K562 (cell line): ENCODE results near the gene SLC4A2.

Source experiments
- BACH1 ChIP-seq: fragments of 200-800 bp; sonication (Bioruptor generic); IDR thresholded peaks from 2 replicates; pipeline ENCODE4 v1.6.1; 2016; ENCODE audit warnings: missing genetic modification characterization, missing compliant biosample characterization
- CHD7 ChIP-seq: fragments of 200-600 bp; sonication (generic); IDR thresholded peaks from one replicate; pipeline ENCODE4 v1.6.1; 2012; ENCODE audit warnings: mild to moderate bottlenecking, low read depth, low read length, inconsistent platforms
- E2F1 ChIP-seq: sonication (generic); formaldehyde crosslinking; IDR thresholded peaks from 2 replicates; pipeline ENCODE4 v1.8.1; 2023; ENCODE audit warnings: mild to moderate bottlenecking, missing genetic modification reagents, moderate library complexity
- FOS ChIP-seq: IDR thresholded peaks from 3 replicates; pipeline ENCODE4 v1.6.1; 2011; ENCODE audit not compliant: insufficient read length; ENCODE audit errors: extremely low read depth
- PCBP2 ChIP-seq: fragments of 200-400 bp; formaldehyde crosslinking; IDR thresholded peaks from 2 replicates; pipeline ENCODE4 v1.6.1; 2018; ENCODE audit warnings: low read length, low read depth, mild to moderate bottlenecking, moderate library complexity; ENCODE audit not compliant: poor library complexity, severe bottlenecking
- SAP30 ChIP-seq: fragments of 200-600 bp; sonication (generic); IDR thresholded peaks from 2 replicates; pipeline ENCODE4 v1.6.1; 2012; ENCODE audit warnings: borderline replicate concordance, low read depth, mild to moderate bottlenecking, moderate library complexity, low read length, control low read depth, inconsistent platforms; ENCODE audit not compliant: insufficient read depth, poor library complexity, severe bottlenecking
- UBTF ChIP-seq, 2 experiments: IDR thresholded peaks; 2 replicates each; pipeline ENCODE4 v1.6.1; 2012; ENCODE audit warnings: improper control_type of control experiment in 2 of 2, low read depth in 2 of 2, low read length in 2 of 2, borderline replicate concordance in 1 of 2
- ZNF766 ChIP-seq: fragments of 200-800 bp; sonication (Bioruptor generic); conservative IDR thresholded peaks from 2 replicates; pipeline ENCODE4 v1.6.1; 2016; ENCODE audit warnings: missing genetic modification characterization, missing compliant biosample characterization

GRCh38 chr7:151099486-151100211 is 40.3 kb downstream of the SLC4A2 start:
- TF ChIP-seq BACH1 (tag) = no peak
- no peak for TF ChIP-seq UBTF (IDR thresholded peaks at IDR 0.05; ENCODE audit: borderline replicate concordance in 1 of 2, low read depth in 2 of 2, low read length in 2 of 2)
- TF ChIP-seq CHD7 = no peak
- TF ChIP-seq SAP30 = no peak
- no peak for TF ChIP-seq PCBP2
- no peak for TF ChIP-seq ZNF766 (CRISPR knock-in tag)
- no peak for TF ChIP-seq E2F1 (CRISPR knock-in tag)
- TF ChIP-seq FOS = no peak
